HG03139 (cell line): Measurements from ENCODE around the gene EML1.

Source experiments
- ATAC-seq: cut with Tn5 transposase; IDR thresholded peaks from one replicate; pipeline ENCODE4 v1.9.1; 2021; ENCODE audit not compliant: unreplicated experiment

EML1 gene

GRCh38 chr14:99775351-99775750 lies 17.9 kb upstream of the EML1 start:
- no peak for ATAC-seq

GRCh38 chr14:99777951-99778350 lies 15.3 kb upstream of the EML1 start:
- no peak for ATAC-seq

- no peak for ATAC-seq
These were observed 13.5 kb upstream of the EML1 start for GRCh38 chr14:99779751-99780150.

GRCh38 chr14:99780690-99781089 lies 12.5 kb upstream of the EML1 start:
- ATAC-seq: no peak

GRCh38 chr14:99781091-99781490 lies 12.1 kb upstream of the EML1 start:
- ATAC-seq: no peak

- ATAC-seq: no peak
These were observed 11.2 kb upstream of the EML1 start for GRCh38 chr14:99781853-99782610.

- ATAC-seq: no peak
These were observed 8.7 kb upstream of the EML1 start for GRCh38 chr14:99784508-99784907.

GRCh38 chr14:99785426-99785825 lies 7.8 kb upstream of the EML1 start:
- no peak for ATAC-seq

GRCh38 chr14:99786511-99786989 lies 6.7 kb upstream of the EML1 start:
- no peak for ATAC-seq

- no peak for ATAC-seq
These were observed 4.5 kb upstream of the EML1 start for GRCh38 chr14:99788713-99789112.

- no peak for ATAC-seq
These were observed 3.6 kb upstream of the EML1 start for GRCh38 chr14:99789581-99789980.

GRCh38 chr14:99790201-99790977 lies 2.8 kb upstream of the EML1 start:
- ATAC-seq: no peak

- ATAC-seq: no peak
These were observed 2.2 kb upstream of the EML1 start for GRCh38 chr14:99790978-99791376.

- ATAC-seq: no peak
These were observed 1.6 kb upstream of the EML1 start for GRCh38 chr14:99791476-99792209.

GRCh38 chr14:99792210-99792535 lies 1.0 kb upstream of the EML1 start:
- no peak for ATAC-seq

GRCh38 chr14:99792551-99793212 lies 531 bp upstream of the EML1 start:
- no peak for ATAC-seq

GRCh38 chr14:99794151-99794780 lies 1.1 kb downstream of the EML1 start:
- no peak for ATAC-seq

GRCh38 chr14:99795046-99795445 lies 1.8 kb downstream of the EML1 start:
- no peak for ATAC-seq

- no peak for ATAC-seq
These were observed 4.0 kb downstream of the EML1 start for GRCh38 chr14:99797231-99797630.

- no peak for ATAC-seq
These were observed 7.6 kb downstream of the EML1 start for GRCh38 chr14:99800781-99801180.
